ENCODE data around the gene LITAF.

Gene LITAF

GRCh38 chr16:11503566-11503965 lies 83.2 kb downstream of the LITAF start:
- DNase-seq (ENCODE audit: low read depth), result no peak
- no peak overlapping the region for H3K4me3 ChIP-seq (ENCODE audit: control insufficient read depth, low read depth, low read length)
- no peak for TF ChIP-seq CTCF (IDR thresholded peaks at IDR 0.05; ENCODE audit: control insufficient read depth, insufficient read depth, low read depth, low read length, missing control alignments)

- no peak for DNase-seq (ENCODE audit: low read depth)
- TF ChIP-seq CTCF (IDR thresholded peaks at IDR 0.05; ENCODE audit: control insufficient read depth, insufficient read depth, low read depth, low read length, missing control alignments), result no peak
- H3K4me3 ChIP-seq (ENCODE audit: control insufficient read depth, low read depth, low read length), result no peak overlapping the region
Measured at GRCh38 chr16:11502239-11502638, 84.5 kb downstream of the LITAF start.

- H3K4me3 ChIP-seq (ENCODE audit: control insufficient read depth, low read depth, low read length), result no peak overlapping the region
- TF ChIP-seq CTCF (IDR thresholded peaks at IDR 0.05; ENCODE audit: control insufficient read depth, insufficient read depth, low read depth, low read length, missing control alignments), result no peak
- DNase-seq (ENCODE audit: low read depth), result no peak
Measured at GRCh38 chr16:11501632-11502031, 85.1 kb downstream of the LITAF start.

GRCh38 chr16:11500700-11501346 lies 85.9 kb downstream of the LITAF start:
- TF ChIP-seq CTCF (IDR thresholded peaks at IDR 0.05; ENCODE audit: control insufficient read depth, insufficient read depth, low read depth, low read length, missing control alignments), result no peak
- no peak overlapping the region for H3K4me3 ChIP-seq (ENCODE audit: control insufficient read depth, low read depth, low read length)
- no peak for DNase-seq (ENCODE audit: low read depth)

- DNase-seq (ENCODE audit: low read depth), result no peak
- no peak for TF ChIP-seq CTCF (IDR thresholded peaks at IDR 0.05; ENCODE audit: control insufficient read depth, insufficient read depth, low read depth, low read length, missing control alignments)
- H3K4me3 ChIP-seq (ENCODE audit: control insufficient read depth, low read depth, low read length), result no peak overlapping the region
Measured at GRCh38 chr16:11499295-11500089, 87.2 kb downstream of the LITAF start.

GRCh38 chr16:11498683-11499082 lies 88.0 kb downstream of the LITAF start:
- no peak for DNase-seq (ENCODE audit: low read depth)
- no peak for TF ChIP-seq CTCF (IDR thresholded peaks at IDR 0.05; ENCODE audit: control insufficient read depth, insufficient read depth, low read depth, low read length, missing control alignments)
- no peak overlapping the region for H3K4me3 ChIP-seq (ENCODE audit: control insufficient read depth, low read depth, low read length)

Measured in AG09309 (cell line).